Activated CD4-positive, alpha-beta T cell treated with anti-CD3 and anti-CD28 coated beads, Interleukin-10, Interleukin-2, amounts not matched to agents 100 ng/mL and 50 ng/mL, durations not matched to agents 16 hours and 8 hours (primary cell): ENCODE results near the gene ITPR1.

Experiments used
- DNase-seq: peaks from one replicate; pipeline ENCODE4 v3.0.0-alpha.2; 2020

ITPR1 gene

DNA sequence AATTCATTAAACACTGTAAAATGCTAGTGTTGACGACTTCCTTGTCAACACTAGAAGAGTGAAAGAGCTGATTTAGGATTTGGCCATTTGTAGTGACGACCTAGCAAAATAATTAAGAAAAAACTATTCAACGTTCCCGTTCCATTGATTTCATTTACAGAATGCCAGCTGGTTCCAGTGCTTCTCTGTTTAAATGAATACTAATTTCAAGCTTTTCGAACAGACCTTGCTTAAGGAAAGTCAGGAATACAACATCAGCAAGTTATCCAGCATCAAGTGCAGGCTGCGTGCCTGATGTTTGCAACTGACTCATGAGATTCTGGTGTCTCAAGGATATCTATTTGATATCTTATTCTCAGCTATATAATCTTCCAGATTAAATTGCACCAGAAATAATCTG is 387.7 kb downstream of the ITPR1 start:
- no peak for DNase-seq

DNA sequence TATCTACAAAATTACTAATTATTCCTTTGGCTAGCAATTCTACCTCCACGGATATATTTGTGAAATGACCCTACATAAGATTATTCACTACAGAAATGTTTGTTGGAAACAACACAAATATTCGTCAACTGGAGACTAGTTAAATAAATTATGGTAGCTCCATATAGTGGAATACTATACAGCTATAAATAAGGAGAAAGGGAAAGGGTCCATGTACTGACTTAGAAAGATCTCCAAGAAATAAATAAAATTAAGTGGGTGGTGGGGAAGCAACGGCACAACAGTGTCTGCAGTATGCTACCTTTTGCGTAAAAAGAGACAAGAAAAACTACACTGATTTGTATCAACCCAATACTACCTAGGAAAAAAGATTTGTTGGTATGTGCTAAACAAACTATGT is 389.4 kb downstream of the ITPR1 start:
- DNase-seq: no peak

DNA sequence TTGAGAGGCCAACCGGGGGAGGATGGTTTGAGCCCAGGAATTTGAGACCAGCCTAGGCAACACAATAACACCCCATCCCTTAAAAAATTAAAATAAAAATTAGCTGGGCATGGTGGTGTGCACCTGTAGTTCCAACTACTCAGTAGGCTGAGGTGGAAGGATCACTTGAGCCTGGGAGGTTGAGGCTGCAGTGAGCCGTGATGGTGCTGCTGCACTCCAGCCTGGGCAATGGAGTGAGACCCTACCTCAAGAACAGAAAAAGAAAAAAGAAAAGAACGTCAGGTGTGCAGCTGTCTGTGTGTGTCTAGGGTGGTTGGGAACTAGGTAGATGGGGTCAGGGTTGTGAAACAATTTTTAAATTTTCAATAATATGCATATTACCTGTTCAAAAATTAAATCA is 389.9 kb downstream of the ITPR1 start:
- no peak for DNase-seq

DNA sequence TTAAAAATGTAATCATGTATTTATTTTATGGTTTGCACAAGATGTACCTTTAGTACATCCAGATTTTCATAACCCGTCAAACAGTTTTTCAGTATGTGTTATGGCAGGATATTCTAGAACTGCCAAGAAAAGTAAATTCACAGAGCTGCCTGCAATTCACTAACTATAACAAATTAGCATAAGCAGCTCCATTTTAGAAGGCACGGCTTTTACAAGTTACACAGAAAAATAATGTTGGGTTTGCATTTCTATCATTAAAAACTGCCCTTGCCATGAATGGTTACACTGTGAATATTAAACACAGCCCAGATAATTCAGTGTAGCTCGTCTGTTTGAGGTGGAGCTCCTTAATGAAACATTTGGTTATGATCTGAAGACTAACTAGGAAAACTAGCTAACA is 391.7 kb downstream of the ITPR1 start:
- no peak for DNase-seq

DNA sequence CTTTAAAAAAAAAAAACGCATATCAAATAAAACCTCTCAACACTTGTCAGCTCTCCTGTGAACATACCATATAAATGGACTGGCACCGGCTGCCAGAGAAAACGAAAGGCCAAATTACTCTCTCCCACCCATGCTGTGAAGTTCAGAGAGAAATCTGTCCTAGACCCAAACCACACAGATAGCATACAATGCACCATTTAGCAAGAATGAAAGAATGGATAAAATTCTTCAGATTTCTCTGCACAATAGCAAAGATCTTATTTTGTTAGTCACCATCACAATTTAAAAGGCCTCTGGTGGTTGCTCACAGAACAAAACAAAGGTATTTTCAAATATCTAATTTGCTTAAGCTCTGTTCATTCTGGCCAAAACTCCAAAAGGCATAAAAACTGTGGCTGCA is 392.2 kb downstream of the ITPR1 start:
- DNase-seq: no peak

DNA sequence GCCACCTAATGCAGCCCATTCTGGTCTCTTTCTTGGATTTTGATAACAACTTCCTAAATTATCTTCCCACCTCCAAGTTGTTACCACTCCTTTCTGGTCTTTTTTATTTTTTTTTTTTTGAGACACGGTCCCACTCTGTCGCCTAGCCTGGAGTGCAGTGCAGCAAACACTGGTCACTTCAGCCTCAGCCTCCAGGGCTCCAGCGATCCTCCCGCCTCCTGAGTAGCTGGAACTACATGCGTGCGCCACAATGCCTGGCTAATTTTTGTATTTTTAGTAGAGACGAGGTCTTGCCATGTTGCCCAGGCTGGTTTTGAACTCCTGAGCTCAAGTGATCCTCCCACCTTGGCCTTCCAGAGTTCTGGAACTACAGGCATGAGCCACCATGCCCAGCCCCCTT is 393.3 kb downstream of the ITPR1 start:
- no peak for DNase-seq

DNA sequence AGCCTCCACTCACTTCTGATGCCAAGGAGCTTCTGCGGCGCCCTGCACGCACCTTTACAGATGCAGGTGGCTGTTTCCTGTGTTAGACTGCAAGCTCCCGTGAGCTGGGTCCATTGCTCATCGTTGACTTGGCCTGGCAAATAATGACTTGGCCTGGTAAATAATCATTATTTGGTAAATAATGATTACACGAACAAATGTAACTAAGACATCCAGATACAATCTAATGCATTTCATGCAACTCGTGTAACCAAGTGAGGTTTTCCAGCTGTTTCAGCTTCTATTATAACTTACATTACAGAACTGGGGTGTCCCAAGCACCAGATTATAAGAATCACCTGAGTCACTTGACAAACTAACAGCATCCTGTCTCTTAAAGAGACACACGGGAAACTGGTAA is 394.0 kb downstream of the ITPR1 start:
- DNase-seq: no peak

DNA sequence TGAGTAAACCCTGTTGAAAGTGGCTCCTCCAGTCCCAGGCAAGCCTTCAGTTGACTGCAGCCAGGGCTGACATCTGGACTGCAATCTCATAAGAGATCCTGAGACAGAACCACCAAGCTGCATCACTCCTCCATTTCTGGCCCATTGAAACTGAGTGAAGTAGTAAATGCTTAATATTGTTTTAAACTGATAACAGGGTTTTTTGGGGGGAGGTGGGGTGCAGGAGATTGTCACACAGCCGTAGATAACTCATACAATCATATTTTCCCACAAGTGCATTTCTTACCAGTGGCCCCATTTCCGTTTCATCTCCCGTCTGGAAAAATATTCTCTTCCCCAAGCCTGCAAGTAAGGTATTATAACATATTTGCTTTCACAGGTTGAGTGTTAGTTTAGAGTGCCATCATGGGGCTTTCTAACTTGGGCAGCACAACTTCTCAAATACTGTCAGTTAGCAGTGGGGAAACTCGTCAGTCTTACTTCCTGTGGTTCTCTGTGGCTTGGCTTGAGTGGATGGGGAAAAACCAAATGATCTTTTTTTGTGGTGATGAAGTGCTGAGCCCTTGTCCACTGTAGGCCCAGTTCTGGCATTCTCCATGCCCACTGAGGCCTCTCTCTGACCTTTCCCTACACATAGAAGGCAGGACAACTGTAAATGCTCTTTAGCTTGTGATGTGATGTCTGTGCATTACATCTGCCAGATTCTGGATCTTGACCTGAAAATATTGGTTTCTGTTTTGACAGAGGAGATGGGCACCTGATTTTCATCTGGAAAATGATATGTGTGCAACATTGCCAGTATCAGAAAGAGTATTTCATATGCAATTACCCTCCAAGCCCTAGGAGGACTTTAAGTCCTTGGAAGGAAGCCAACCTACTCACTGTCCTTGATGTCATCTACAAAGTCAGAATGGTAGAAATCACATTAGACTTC is 396.0 kb downstream of the ITPR1 start:
- peak; percentile 75 for DNase-seq

DNA sequence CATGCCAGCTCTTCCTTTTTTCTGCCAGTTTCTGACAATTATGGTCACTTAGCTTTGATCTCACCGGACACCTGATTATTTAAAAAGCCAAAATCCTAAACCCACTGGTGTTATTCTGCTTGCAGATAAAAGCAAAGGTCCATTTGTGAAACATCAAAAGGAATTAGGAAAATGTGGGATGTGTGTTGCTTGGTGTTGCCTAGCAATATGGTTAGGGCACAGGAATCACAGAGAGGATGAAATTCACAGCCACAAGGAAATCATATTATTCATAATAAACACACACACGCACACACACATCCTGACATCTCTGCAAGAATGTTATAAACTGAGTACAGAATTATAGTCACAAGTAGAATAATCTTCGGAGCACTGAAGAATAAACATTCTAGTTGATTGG is 396.7 kb downstream of the ITPR1 start:
- DNase-seq: no peak

DNA sequence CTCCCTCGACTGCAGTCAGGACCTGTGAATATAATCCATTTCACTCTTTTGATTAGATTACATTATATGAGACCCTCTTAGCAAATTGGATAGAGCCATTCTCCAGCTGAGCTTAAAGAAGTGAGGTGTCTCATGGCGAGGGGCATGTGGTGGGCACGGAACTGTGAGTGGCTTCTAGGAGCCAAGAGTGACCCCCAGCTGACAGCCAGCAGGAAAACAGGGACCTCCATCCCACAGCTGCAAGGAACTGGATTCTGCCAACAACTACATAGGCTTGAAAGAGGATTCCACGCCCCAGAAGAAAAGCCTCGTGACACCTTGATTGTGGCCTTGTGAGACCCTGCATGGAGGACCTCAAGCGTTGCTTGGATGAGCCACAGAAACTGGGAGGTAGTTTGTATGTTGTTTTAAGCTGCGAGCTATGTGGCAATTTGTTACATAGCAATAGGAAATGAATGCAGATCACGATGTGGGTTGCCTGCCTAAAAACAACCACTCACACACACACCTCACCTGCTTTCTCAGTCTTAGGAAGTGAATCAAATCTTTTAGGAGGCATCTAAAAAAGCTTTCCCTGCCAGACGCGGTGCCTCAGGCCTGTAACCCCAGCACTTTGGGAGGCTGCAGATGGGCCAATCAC is 401.9 kb downstream of the ITPR1 start:
- no peak for DNase-seq

DNA sequence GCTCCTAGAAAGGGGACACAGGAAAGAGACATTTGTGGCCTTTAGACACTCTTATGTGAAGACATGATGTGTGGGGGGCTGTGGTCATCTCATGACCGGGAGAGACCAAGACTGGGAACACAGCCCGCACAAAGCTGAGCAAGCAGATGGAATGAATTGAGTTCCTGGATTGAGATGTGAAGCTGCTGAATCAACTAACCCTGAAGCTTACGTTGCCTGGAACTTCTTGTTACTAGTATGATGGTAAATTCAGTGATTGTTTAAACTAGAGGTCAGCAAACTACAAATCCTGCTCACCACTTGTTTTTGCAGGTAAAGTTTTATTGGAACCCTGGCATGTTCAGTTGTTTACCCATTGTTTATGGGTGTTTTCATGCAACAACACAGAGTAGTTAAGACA is 402.7 kb downstream of the ITPR1 start:
- no peak for DNase-seq
